Endothelial cell of umbilical vein (primary cell): ENCODE measurements around the gene RRP1.

Experiments used
- CTCF ChIP-seq, 2 donors: IDR thresholded peaks; 1 replicate in 1 of 2; 2 replicates in 1 of 2; pipeline ENCODE4 v1.5.1; 2011; ENCODE audit warnings: low read length in 2 of 2, mild to moderate bottlenecking in 2 of 2, moderate library complexity in 2 of 2, control low read depth in 1 of 2, inconsistent platforms in 1 of 2, low read depth in 1 of 2; ENCODE audit not compliant: insufficient read depth in 1 of 2; ENCODE audit errors: extremely low read depth in 1 of 2
- EZH2 ChIP-seq: IDR thresholded peaks from 2 replicates; pipeline ENCODE4 v1.6.1; 2012; ENCODE audit warnings: borderline replicate concordance, low read depth, mild to moderate bottlenecking, moderate library complexity, low read length, inconsistent platforms; ENCODE audit not compliant: severe bottlenecking
- MAX ChIP-seq: IDR thresholded peaks from 2 replicates; pipeline ENCODE4 v1.6.1; 2011; ENCODE audit not compliant: insufficient read depth, insufficient read length
- POLR2A ChIP-seq: IDR thresholded peaks from 2 replicates; pipeline ENCODE4 v1.6.1; 2012; ENCODE audit warnings: low read depth, mild to moderate bottlenecking, control low read depth, low read length
- POLR2AphosphoS5 ChIP-seq: IDR thresholded peaks from 2 replicates; pipeline ENCODE4 v1.6.1; 2012; ENCODE audit warnings: low read depth, mild to moderate bottlenecking, control low read depth, low read length, moderate library complexity; ENCODE audit not compliant: insufficient read depth

- TF ChIP-seq CTCF (IDR thresholded peaks at IDR 0.05; ENCODE audit: extremely low read depth in 1 of 2, insufficient read depth in 1 of 2, low read depth in 1 of 2, low read length in 2 of 2) (no peak), POLR2A (no peak), POLR2AphosphoS5 (no peak), MAX (no peak), EZH2 (no peak)
Measured at GRCh38 chr21:43849532-43850299, 60.3 kb downstream of the RRP1 start.
